Mesenchymal stem cell (in vitro differentiated cells and primary cell): ENCODE results near the gene TRMU.

Source experiments
- DNase-seq: peaks from one replicate; pipeline ENCODE4 v3.0.0-alpha.2; 2013
- H2AFZ ChIP-seq: one replicate; pipeline ENCODE4 v1.6.1; 2013; ENCODE audit warnings: low read depth, mild to moderate bottlenecking, control low read depth, inconsistent platforms, low read length, moderate library complexity
- H2AK5ac ChIP-seq: 2 replicates; pipeline ENCODE4 v1.6.1; 2013; ENCODE audit warnings: low read length, moderate library complexity, mild to moderate bottlenecking, inconsistent platforms; ENCODE audit not compliant: severe bottlenecking
- H2BK120ac ChIP-seq: one replicate; pipeline ENCODE4 v1.6.1; 2013; ENCODE audit warnings: low read depth, mild to moderate bottlenecking, inconsistent platforms, low read length, moderate library complexity
- H2BK12ac ChIP-seq, 2 experiments: one replicate each; pipeline ENCODE4 v1.6.1; 2013; ENCODE audit warnings: inconsistent platforms in 2 of 2, low read length in 2 of 2, mild to moderate bottlenecking in 2 of 2, moderate library complexity in 2 of 2, control low read depth in 1 of 2
- H2BK15ac ChIP-seq: one replicate; pipeline ENCODE4 v1.6.1; 2013; ENCODE audit warnings: mild to moderate bottlenecking, low read depth, inconsistent platforms; ENCODE audit not compliant: poor library complexity, severe bottlenecking
- H2BK5ac ChIP-seq: 2 replicates; pipeline ENCODE4 v1.6.1; 2013; ENCODE audit warnings: low read depth, mild to moderate bottlenecking, low read length, control low read depth, inconsistent platforms; ENCODE audit not compliant: poor library complexity, severe bottlenecking
- H3K14ac ChIP-seq, 2 experiments: one replicate each; pipeline ENCODE4 v1.6.1; 2013; ENCODE audit warnings: inconsistent platforms in 2 of 2, low read length in 2 of 2, control low read depth in 1 of 2, mild to moderate bottlenecking in 1 of 2, moderate library complexity in 1 of 2
- H3K18ac ChIP-seq, 2 experiments: one replicate each; pipeline ENCODE4 v1.6.1; 2013; ENCODE audit warnings: inconsistent platforms in 2 of 2, low read length in 2 of 2, control low read depth in 1 of 2, low read depth in 1 of 2, mild to moderate bottlenecking in 1 of 2
- H3K23ac ChIP-seq, 2 experiments: one replicate each; pipeline ENCODE4 v1.6.1; 2013; ENCODE audit warnings: inconsistent platforms in 2 of 2, low read length in 2 of 2, mild to moderate bottlenecking in 2 of 2, moderate library complexity in 2 of 2, control low read depth in 1 of 2
- H3K27ac ChIP-seq: 2 replicates; pipeline ENCODE4 v1.5.1; 2013; ENCODE audit warnings: mild to moderate bottlenecking, moderate library complexity, low read length, control low read depth, inconsistent platforms; ENCODE audit not compliant: poor library complexity, severe bottlenecking
- H3K27me3 ChIP-seq, 2 experiments: 2 replicates each; pipeline versions ENCODE4 v1.6.1 to v1.7.0; 2013; ENCODE audit warnings: low read length in 2 of 2, mild to moderate bottlenecking in 2 of 2, moderate library complexity in 2 of 2, control low read depth in 1 of 2, inconsistent platforms in 1 of 2; ENCODE audit not compliant: control insufficient read depth in 1 of 2, insufficient read depth in 1 of 2
- H3K36me3 ChIP-seq, 2 experiments: 2 replicates each; pipeline versions ENCODE4 v1.6.1 to v1.7.0; 2013; ENCODE audit warnings: low read length in 2 of 2, control low read depth in 1 of 2, inconsistent platforms in 1 of 2, low read depth in 1 of 2, mild to moderate bottlenecking in 1 of 2; ENCODE audit not compliant: insufficient read depth in 2 of 2, control insufficient read depth in 1 of 2
- H3K4ac ChIP-seq, 2 experiments: one replicate each; pipeline ENCODE4 v1.6.1; 2013; ENCODE audit warnings: inconsistent platforms in 2 of 2, low read length in 2 of 2, mild to moderate bottlenecking in 2 of 2, moderate library complexity in 2 of 2, control low read depth in 1 of 2, low read depth in 1 of 2
- H3K4me1 ChIP-seq: 2 replicates; pipeline ENCODE4 v1.6.1; 2013; ENCODE audit warnings: low read depth, low read length, control low read depth; ENCODE audit not compliant: control insufficient read depth, insufficient read depth
- H3K4me2 ChIP-seq: 2 replicates; pipeline ENCODE4 v1.6.1; 2013; ENCODE audit warnings: low read length, mild to moderate bottlenecking, inconsistent platforms; ENCODE audit not compliant: poor library complexity, severe bottlenecking
- H3K4me3 ChIP-seq, 2 experiments: 2 replicates each; pipeline versions ENCODE4 v1.5.1 to v1.7.0; 2013; ENCODE audit warnings: low read length in 2 of 2, mild to moderate bottlenecking in 2 of 2, control low read depth in 1 of 2, low read depth in 1 of 2; ENCODE audit not compliant: insufficient read depth in 1 of 2
- H3K79me1 ChIP-seq: replicated peaks from 2 replicates; pipeline ENCODE4 v1.6.1; 2013; ENCODE audit warnings: mild to moderate bottlenecking, control low read depth, low read length, inconsistent platforms; ENCODE audit not compliant: poor library complexity, severe bottlenecking
- H3K9ac ChIP-seq: 2 replicates; pipeline ENCODE4 v1.7.0; 2013; ENCODE audit warnings: mild to moderate bottlenecking, low read length, moderate library complexity
- H3K9me3 ChIP-seq: 2 replicates; pipeline ENCODE4 v1.7.0; 2013; ENCODE audit warnings: mild to moderate bottlenecking, low read length; ENCODE audit not compliant: control insufficient read depth
- H4K8ac ChIP-seq: one replicate; pipeline ENCODE4 v1.6.1; 2013; ENCODE audit warnings: inconsistent platforms, mild to moderate bottlenecking, low read length, moderate library complexity
- H4K91ac ChIP-seq: one replicate; pipeline ENCODE4 v1.6.1; 2013; ENCODE audit warnings: mild to moderate bottlenecking, low read length, inconsistent platforms
- WGBS: methylation state at CpG from one replicate; pipeline ENCODE4 v1.1.7; 2013; ENCODE audit warnings: mixed read lengths; 5-methylcytosine and 5-hydroxymethylcytosine counted together

The TRMU gene

DNA sequence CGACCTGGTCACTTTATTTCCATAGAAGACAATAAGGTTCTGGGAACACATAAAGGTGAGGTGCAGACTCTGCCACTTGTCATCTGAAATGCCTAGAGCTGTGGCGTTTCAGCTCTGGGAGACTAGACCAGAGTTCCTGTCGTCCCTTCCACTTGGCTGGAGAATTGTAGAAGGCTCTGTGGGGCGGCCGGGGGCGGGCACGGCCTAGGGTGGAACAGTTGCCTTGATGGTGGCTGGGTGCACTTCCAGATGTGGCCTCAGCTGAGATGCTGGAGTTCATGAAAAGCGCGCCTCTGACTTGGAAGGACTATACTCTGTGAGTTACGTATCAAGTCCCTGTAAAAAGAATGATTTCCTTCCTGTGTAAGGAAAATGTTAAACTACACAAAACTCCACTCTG, 16.8 kb downstream of the TRMU start:
- Histone ChIP-seq H3K4me1 (peaks cover 25% of the 10 kb centered on the region), H2BK15ac (no peak overlapping the region), H3K9me3 (no peaks in the 10 kb centered on the region), H2BK120ac (no peak overlapping the region), H2AFZ (no peak overlapping the region), H3K9ac (no peak overlapping the region), H3K79me1 (peaks cover 48% of the 10 kb centered on the region), H3K14ac (no peak overlapping the region), H3K27ac (peak overlapping the region; percentile 11), H3K36me3 (peaks cover 90 to 91% of the 10 kb centered on the region in 2 experiments), H3K4me2 (no peak overlapping the region), H3K4me3 (no peak overlapping the region), H3K23ac (no peak overlapping the region), H4K8ac (no peak overlapping the region), H3K18ac (no peak overlapping the region), H2BK12ac (no peak overlapping the region), H2AK5ac (peak overlapping the region; percentile 21), H2BK5ac (no peak overlapping the region), H3K4ac (no peak overlapping the region), H4K91ac (no peak overlapping the region), H3K27me3 (no peaks in the 10 kb centered on the region)
- DNase-seq: no peak
- WGBS: over 99% methylated on average over 10 of the region's 10 CpGs

DNA sequence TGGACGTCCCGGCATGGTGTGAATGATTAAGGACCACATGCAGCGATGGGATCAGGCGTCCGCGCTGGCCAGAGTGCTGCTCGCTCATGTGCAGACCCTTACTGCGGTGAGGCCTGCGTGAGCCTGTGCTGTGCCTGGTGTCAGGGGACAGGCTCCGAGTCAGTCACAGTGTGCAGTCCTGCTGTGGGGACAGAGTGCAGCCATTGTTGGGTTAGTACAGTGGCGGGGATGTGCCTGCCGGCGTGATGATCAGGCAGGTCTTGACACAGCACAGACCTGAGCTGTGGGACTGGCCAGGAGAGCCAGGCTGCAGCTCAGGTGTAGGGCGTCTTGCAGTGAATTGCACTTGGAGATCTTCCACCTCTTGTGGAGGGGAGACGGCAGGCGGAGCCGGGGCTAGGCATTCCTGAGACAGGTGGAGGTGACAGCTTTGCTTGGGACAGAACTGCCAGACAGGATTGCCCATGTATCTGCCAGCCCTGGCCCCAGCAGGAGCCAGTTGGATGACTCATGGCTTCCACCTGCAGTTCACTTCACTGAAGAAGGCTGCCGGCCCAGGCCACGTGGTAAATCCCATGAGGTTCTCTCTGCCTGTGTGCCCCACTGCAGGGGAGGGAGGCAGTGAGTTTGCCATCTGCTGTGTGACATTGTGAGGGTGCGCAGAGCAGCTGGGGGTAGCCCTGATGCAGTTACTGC, 17.3 kb downstream of the TRMU start:
- H4K8ac ChIP-seq: no peak overlapping the region
- peak overlapping the region; percentile 12 for H3K27ac ChIP-seq
- no peak overlapping the region for H2AFZ ChIP-seq
- H4K91ac ChIP-seq: no peak overlapping the region
- H3K4me2 ChIP-seq: no peak overlapping the region
- H3K18ac ChIP-seq: no peak overlapping the region
- no peak overlapping the region for H2BK5ac ChIP-seq
- peaks cover 89 to 90% of the 10 kb centered on the region in 2 experiments for H3K36me3 ChIP-seq
- no peaks in the 10 kb centered on the region for H3K27me3 ChIP-seq
- no peak overlapping the region for H2BK15ac ChIP-seq
- H2BK12ac ChIP-seq: no peak overlapping the region
- H3K14ac ChIP-seq: no peak overlapping the region
- no peaks in the 10 kb centered on the region for H3K9me3 ChIP-seq
- peak; percentile 18 for DNase-seq
- peaks cover 25% of the 10 kb centered on the region for H3K4me1 ChIP-seq
- no peak overlapping the region for H3K4me3 ChIP-seq
- no peak overlapping the region for H3K9ac ChIP-seq
- H3K23ac ChIP-seq: no peak overlapping the region
- H2BK120ac ChIP-seq: no peak overlapping the region
- 93% methylated on average over 20 of the region's 20 CpGs for WGBS
- no peak overlapping the region for H3K4ac ChIP-seq
- H2AK5ac ChIP-seq: no peak overlapping the region
- peaks cover 42% of the 10 kb centered on the region for H3K79me1 ChIP-seq

DNA sequence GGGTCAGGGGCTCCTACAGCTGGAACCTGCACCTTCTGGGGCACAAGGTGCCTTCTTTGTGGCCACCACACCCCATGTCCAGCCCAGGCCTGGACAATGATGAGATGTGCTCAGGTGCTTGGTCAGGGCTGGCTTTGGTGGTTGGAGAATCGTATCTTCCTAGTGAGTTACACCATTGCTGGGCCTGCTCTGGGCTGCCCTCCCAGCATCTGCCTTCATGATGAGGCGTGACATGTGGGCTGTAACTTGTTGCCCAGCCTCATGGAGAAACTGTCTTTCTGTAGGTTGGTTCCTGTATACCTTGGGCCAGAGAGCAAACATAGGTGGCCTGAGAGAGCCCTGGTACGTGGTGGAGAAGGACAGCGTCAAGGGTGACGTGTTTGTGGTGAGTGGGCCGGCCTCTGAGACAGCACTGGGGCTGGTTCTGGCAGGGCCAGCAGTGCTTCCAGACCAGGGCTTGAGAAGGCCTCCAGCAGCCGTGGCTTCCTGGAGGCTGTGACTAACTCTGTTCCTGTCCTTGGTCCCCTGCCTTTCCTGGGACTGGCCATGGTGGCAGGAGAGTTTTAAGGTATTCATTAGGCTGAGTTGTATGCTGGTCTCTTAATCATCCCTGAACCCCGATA, 18.1 kb downstream of the TRMU start:
- no peak overlapping the region for H3K4me3 ChIP-seq
- no peak overlapping the region for H2BK15ac ChIP-seq
- no peak overlapping the region for H3K23ac ChIP-seq
- H3K36me3 ChIP-seq: peaks cover 81 to 91% of the 10 kb centered on the region in 2 experiments
- H4K8ac ChIP-seq: no peak overlapping the region
- WGBS: 89% methylated on average over 8 of the region's 8 CpGs
- H3K9ac ChIP-seq: no peak overlapping the region
- no peak overlapping the region for H2BK120ac ChIP-seq
- H3K4ac ChIP-seq: no peak overlapping the region
- H3K27me3 ChIP-seq: no peaks in the 10 kb centered on the region
- no peak overlapping the region for H3K27ac ChIP-seq
- no peak overlapping the region for H2AFZ ChIP-seq
- H2BK12ac ChIP-seq: peak overlapping the region in 1 of 2 experiments; percentile 22
- H4K91ac ChIP-seq: no peak overlapping the region
- H2AK5ac ChIP-seq: peak overlapping the region; percentile 6
- H3K18ac ChIP-seq: no peak overlapping the region
- H3K79me1 ChIP-seq: peaks cover 37% of the 10 kb centered on the region
- DNase-seq: no peak
- peaks cover 27% of the 10 kb centered on the region for H3K4me1 ChIP-seq
- no peaks in the 10 kb centered on the region for H3K9me3 ChIP-seq
- no peak overlapping the region for H3K14ac ChIP-seq
- no peak overlapping the region for H2BK5ac ChIP-seq
- no peak overlapping the region for H3K4me2 ChIP-seq

DNA sequence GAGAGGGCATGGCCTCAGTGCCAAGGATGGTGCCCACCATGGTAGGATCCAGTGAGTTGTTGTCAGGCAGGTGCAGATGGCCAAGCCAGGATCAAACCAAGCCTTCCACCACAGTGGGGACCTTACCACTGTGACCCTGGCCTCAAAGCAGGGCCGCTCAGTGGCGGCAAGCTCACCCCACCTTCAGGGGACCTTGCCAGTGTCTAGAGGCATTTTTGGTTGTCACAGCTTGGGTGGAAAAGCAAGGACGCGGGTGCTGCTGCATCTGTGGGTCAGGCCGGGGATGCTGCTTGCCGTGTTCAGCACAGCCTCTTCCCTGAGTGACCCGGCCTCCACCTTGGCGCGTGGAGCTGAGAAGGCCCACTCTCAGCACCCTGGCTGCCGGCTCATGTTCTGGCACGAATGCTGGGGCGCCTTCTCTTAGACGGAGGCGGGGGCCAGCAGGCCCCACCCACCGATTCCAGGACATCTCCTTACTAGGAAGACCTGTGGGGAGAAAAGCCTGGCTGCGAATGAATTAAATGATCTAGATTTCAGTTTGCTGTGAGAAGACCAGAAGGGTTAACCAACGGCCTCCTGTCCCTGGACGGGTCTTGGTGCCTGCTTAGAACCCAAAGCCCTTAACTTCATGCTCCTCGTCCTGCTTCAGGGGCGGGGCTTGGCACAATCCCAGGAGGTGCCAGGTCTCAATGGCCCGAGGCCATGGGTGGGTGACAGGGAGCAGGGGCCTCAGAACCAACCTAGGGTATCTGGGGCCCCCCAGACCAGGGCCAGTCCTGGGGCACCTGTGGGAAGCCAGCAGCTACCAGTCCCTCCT, 18.9 kb downstream of the TRMU start:
- peaks cover 73 to 91% of the 10 kb centered on the region in 2 experiments for H3K36me3 ChIP-seq
- no peak overlapping the region for H3K9ac ChIP-seq
- no peak for DNase-seq
- H2AFZ ChIP-seq: no peak overlapping the region
- no peaks in the 10 kb centered on the region for H3K9me3 ChIP-seq
- H3K27me3 ChIP-seq: no peaks in the 10 kb centered on the region
- 95% methylated on average over 21 of the region's 21 CpGs for WGBS
- no peak overlapping the region for H3K23ac ChIP-seq
- no peak overlapping the region for H3K4me3 ChIP-seq
- H2BK12ac ChIP-seq: no peak overlapping the region
- H4K8ac ChIP-seq: no peak overlapping the region
- no peak overlapping the region for H3K4me2 ChIP-seq
- no peak overlapping the region for H2AK5ac ChIP-seq
- no peak overlapping the region for H2BK5ac ChIP-seq
- H3K4ac ChIP-seq: no peak overlapping the region
- no peak overlapping the region for H3K14ac ChIP-seq
- H3K18ac ChIP-seq: no peak overlapping the region
- H2BK120ac ChIP-seq: no peak overlapping the region
- H3K4me1 ChIP-seq: peaks cover 26% of the 10 kb centered on the region
- peaks cover 32% of the 10 kb centered on the region for H3K79me1 ChIP-seq
- no peak overlapping the region for H3K27ac ChIP-seq
- H2BK15ac ChIP-seq: no peak overlapping the region
- H4K91ac ChIP-seq: no peak overlapping the region
